Left forelimb (tissue), 1 donor: ENCODE data around the gene CCDC178.
"Not testable (repeated sequence)": the region's sequence is repeated elsewhere in the genome, so short reads cannot be mapped to it uniquely, and the experiment has no call there.

Experiments
- DNase-seq: peaks from one replicate; pipeline ENCODE4 v3.0.0-alpha.2; 2018; ENCODE audit warnings: low spot score

The CCDC178 gene

DNA sequence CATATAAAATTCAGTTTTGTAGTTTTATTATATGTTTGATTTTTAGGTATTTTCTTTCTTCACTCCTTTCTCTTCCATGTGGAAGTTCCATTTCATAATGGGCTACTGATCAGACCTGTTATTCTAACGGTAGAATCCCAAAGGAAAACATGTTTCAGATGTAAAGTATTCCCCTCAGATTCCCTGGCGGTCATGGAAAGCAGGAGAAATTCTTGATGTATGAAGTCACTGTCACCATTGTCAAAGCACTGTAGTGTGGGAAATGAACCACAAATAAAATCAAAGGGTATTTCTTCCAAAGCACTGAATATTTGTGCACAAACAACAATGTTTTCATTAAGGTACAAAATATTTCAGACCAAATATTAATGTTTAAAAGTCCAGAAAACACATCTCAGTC, 430.4 kb downstream of the CCDC178 start:
- no peak for DNase-seq

DNA sequence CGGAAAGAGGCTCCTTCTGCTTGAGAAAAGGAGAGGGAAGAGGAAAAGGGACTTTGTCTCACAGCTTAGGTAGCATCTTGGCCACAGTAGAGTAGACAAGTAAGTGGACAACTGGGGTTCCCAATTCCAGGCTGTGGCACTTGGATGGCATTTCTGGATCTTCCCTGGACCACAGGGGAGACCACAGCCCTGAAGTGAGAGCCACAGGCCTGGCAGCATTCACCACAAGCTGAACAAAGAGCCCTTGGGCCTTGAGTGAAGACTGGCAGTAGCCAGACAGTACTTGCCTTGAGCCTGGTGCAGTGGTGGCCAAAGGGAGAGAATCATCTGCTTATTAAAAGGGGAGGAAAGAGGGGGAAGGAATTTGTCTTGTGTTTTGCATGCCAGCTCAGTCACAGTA, 441.6 kb downstream of the CCDC178 start:
- no peak for DNase-seq

DNA sequence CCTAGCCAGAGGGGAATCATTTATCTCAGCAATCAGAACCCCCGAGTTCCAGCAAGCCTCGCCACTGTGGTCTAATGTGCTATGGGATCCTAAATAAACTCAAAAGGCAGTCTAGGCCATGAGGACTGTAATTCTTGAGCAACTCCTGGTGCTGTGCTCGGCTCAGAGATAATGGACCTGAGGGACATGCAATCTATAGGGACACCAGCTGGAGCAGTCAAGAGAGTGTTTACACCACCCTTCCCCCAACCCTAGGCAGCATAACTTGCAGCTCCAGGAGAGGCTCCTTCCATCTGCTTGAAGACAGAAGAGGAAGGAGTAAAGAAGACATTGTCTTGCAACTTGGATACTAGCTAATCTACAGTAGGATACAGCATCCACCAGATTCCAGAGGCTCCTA, 442.2 kb downstream of the CCDC178 start:
- no peak for DNase-seq

DNA sequence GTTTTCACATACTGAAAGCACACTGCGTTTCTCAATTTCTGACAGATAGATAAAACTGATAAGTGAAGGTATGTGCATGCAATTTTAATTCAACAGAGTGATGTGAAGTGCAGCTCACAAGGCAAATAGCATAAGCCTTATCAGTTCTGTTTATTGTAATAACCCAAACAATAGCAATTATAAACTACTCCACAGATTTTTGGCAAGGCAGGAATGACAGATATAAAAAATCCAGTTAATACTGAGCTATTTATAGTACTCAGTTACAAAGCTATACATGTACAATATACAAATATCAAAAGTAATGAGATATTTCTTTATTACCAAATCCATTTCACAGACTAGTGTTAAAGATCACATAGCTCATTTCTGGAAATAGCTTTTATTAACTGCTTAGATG, 456.8 kb downstream of the CCDC178 start:
- no peak for DNase-seq

DNA sequence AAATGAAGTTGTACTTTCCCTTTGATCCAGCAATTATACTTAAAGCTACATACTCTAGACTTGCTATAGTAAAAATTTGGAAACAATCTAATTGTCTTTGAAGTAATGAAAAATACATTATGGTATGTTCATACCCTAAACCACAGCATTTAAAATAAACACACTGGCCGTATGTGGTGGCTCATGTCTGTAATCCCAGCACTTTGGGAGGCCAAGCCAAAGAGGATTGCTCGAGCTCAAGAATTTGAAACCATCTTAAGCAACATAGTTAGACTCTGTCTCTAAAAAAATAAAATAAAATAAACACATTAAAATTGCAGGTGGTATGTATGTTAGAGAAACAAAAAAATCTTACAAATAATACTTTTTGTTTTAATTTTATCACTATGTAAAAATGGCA, 459.6 kb downstream of the CCDC178 start:
- no peak for DNase-seq

DNA sequence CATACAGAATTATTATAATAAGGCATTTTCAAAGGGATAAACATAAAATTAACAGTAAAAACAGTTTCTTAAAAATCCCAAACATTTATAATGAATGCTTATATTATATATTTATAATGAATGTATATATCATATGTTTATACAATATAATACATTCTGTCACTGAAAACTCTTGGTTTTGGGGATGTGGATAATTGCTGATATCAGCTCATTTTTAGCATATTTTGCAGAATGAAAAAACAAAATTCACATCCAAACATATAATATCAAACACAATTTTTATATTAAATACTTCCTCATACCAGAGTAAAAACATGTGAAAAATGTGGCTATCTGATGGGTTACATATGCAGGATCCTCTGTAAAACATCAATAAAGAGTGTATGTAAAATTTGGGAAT, 465.0 kb downstream of the CCDC178 start:
- DNase-seq: no peak

DNA sequence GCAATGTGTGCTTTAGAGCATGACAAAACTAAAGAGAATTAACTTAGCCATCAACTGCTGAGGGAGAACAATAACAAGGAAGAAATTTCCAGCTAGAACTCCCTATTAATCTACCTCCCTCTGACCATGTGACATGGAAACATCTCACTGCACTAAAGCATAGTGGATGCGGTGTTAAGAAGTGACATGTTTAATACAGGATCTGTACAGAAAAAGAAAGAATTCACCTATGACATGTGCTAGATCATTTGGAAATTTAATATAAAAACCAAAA, 465.4 kb downstream of the CCDC178 start:
- DNase-seq: no peak

DNA sequence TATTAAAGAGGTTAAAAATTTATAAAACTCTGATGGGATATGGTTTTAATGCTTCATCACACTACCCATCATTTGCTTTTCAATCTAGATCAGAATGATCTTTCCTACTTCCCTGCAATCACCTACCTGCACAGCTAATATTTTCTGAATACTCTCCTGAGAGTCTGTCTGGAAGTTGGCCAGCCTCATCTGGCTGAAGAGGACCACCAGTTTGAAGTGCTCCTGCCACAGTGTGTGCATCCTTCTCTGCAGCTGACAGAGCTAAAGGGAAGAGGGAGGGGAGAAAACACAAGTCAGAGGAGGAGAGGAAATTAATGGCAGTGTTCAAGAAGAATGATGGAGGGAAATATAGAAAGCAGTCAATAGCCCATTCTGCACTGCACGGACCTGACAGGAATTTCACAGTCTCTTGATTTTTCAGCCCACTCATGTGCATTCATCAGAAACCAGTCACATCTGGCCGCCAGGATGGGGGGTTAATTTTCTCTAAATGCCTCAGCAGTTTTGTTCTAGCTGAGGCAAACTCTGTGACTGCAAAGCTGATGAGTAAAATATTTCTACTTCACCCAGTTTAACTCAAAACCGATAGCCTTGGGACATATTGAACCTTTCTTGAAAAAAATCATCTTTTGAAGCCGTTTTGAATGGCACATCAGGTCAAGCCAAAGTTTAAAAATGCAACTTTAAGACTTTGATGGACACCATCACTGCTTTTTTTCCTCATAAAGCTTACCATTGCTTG, 465.9 kb downstream of the CCDC178 start:
- no peak for DNase-seq

DNA sequence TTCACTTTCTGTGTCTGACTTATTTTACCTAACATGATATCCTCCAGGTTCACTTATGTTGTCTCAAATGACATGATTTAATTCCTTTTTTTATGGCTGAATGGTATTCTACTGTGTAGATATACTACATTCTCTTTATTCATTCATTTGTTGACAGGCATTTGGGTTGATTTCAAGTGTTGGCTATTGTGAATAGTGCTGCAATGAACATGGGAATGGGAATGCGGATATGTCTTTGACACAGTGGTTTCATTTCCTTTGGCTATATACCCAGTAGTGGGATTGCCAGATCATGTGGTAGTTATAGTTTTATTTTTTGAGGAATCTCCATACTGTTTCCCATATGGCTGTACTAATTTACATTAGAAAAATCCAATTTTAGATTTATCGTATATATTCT, 472.3 kb downstream of the CCDC178 start:
- DNase-seq: no peak

DNA sequence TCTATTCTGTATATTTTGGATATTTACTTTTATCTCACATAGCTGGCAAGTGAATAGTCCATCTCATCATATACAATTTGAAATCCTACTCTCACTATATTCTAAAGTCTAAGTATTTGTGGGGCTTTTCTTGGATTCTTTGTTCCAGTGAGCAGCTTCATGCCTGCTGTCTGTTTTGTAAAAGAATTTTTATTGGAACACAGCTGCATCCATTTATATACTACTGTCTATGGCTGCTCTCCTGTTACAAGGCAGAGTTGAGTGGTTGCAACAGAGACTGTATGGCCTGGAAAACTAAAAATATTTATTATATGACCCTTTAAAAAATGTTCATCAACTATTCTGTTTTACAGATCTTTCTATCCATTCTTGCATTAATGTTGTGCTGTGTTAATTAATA, 474.4 kb downstream of the CCDC178 start:
- DNase-seq: no peak

DNA sequence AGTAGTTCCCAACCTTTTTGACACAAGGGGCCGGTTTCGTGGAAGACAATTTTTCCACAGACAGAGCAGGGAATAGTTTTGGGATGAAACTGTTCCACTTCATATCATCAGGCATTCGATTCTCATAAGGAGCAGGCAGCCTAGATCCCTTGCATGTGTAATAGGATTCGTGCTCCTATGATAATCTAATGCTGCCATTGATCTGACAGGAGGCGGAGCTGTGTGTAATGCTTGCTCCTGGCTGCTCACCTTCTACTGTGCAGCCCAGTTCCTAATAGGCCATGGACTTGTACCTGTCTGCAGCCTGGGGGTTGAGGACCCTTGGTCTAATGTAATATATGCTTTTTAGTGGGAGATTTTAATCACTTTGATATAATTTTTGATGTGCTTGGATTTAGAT, 479.0 kb downstream of the CCDC178 start:
- no peak for DNase-seq

DNA sequence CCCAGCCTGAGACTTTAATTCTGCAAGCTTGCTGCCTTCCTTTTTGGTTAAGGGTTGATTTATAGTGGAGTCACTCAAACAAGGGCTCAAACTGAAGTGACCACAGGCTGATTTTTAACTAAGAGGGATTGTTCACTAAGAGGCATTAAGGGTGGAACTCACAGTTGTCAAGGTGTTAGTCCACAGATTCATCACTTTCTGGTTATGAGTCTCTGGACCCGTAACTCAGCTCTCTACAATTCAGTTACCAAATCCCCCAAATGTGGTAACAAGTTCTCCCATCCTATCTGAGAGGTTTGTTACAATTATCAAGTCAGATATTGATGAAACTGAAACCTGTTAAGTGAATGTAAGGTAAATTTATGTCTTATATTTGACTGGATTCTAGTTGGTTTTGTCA, 481.8 kb downstream of the CCDC178 start:
- DNase-seq: no peak

DNA sequence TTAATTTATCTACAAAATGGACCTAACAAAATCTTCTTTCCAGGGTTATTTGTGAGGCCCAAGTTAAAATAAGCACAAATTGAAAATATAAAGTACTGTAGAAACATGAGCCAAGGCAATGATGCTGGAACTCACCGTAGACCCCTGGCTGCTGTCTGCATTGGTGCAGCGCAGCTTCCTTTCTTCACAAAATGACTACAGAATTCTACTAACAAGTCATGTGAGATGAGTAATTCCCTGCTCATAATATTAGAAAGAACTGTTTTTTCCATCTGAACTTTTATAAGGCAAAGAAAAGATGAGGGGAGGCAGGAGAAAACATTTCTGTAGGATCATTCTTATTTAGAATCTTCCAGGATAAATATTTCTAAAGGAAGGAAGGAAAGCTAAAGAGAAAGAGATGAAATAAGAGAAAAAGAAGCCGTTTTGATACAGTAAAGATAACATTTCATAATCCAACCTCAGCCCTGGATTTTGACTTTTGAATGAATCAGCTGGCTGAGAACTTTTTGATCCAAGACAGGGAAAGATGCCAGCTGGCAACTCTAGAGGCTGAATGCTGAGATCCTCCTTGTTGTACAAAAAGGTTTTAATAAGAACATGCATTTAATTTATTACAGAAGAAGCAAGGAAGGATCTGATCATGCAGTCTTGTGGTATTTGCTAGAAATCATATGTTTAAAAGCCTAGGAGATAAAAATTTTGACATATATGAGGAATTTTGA, 483.8 kb downstream of the CCDC178 start:
- no peak for DNase-seq

DNA sequence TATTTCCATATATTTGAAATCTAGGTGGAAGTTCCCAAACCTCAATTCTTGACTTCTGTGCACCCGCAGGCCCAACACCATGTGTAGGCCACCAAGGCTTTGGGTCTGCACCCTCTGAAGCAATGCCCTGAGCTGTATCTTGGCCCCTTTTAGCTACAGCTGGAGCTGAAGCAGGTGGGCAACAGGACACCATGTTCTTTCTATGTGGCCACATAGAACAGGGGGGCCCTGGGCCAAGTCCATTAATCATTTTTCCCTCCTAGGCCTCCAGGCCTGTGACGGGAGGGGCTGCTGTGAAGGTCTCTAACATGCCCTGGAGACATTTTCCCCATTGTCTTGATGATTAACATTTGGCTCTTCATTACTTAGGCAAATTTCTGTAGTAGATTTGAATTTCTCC, 488.2 kb downstream of the CCDC178 start:
- not testable (repeated sequence) for DNase-seq

DNA sequence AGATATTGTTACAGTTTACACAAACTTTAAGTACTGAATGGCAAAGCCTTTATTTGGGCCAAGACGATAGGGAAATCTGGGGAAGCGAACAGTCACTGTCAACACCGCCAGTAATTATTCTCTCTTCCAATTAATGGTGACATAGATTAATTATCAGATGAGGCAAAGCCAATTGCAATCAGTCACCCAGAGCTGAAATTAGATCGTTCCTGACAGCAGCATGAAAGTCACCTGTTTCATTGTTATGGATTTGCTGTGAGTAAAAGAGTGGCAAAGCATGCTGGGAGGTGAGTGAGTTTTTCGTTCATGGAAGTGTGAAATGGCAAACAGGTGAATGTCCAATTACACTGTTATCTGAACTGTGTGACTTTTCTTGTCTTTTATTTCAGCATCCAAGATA, 502.9 kb downstream of the CCDC178 start:
- no peak for DNase-seq

DNA sequence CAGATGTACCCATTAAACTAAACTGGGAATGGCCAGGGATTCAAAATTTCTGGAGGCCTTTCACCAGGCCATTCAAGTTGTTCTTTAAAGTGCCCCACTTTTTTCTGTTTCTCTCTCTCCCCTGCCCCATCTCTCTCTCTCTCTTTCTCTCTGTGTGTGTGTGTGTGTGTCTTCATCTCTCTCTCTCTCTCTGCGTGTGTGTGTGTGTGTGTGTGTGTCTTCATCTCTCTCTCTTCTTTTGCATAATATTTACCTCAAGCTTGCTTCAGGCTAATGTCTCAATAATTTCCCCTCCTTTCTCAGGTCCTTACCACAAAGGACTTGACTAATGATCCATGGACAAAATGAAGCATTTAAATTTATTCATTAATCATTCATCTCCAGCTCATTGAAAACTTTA, 503.5 kb downstream of the CCDC178 start:
- DNase-seq: no peak

DNA sequence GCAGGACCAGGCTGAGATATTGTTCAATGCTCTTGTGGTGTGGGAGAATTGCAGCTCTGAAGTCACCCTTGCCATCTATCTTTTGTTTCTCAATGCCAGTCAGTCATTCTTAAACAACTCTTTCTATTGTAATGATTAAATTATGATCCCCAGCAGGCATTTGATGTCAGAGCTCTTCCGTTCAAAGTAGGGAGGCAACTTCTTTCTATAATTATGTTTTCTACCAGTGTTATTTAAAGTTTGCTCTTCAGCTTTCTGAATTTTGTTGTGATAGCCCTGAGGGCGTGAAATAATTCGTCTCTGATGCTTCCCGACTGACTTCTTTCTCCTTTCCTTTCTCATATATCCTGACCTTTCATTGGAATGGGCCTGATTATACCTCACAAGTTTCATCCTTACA, 506.3 kb downstream of the CCDC178 start:
- DNase-seq: no peak

DNA sequence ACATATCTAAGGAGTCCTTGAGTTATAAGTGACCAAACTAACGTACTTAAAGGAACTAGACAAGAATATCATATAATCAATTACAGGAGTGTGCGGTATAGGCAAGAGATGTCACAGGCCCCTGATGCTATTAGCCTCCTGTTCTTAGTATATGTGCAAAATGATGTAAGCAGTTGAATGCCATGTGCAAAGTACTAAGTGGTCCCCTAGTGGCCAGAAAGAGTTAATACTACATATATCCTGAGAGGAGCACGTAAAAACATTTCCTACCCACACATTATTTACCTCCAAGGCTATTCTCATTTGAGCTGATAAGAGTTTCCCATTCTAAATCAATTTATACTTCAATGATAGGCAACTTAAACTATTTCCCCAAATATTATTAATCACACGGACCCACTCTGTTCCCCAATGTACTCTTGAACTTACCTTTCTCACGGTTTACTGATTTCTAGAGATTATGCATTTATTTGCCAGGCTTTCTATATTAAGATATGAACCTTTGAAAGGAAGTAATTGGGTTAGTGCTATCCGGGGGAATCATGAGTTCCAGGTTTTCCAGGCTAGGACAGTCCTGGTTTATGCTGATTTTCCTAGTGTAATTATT, 509.7 kb downstream of the CCDC178 start:
- DNase-seq: no peak

DNA sequence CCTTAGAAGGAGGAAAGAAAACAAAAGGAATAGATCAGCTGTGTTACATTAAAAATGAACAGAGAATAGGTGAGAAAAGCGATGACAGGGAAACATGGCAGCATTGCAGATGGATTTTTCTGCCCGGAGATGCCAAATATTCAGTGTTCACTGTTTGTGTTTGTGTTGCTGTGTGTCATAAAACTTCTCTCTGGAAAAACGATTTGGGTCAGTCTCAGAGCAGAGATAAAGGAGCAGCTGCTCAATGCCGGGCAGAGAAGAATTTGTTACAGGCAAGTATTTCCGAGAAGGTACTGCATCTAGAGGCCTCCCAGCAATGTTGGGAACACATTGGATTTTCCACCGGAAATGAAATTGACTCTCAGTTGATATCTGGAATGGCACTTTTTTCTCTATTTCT, 511.3 kb downstream of the CCDC178 start:
- no peak for DNase-seq

DNA sequence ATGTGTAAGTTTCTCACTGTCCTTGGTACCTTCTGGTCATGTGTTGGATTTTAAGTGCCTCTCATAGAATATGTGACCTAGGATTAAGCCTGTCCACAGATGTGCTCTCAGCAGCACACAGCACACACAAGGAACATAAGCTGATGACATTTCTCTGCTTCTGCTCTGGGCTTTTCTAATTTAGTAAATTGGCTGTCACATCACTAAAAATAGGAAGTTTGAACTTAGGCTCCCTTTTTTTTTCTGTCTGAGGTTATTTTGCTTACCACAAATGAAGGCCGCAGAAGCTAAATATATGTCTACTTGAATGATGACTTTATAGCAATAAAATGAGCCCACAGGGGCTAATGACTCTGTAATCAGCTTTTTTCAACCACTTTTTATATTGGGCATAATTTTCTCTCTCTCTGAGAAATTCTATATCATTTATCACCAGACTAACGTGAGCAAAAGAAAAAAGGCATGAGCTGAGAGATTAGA, 517.5 kb downstream of the CCDC178 start:
- DNase-seq: no peak

DNA sequence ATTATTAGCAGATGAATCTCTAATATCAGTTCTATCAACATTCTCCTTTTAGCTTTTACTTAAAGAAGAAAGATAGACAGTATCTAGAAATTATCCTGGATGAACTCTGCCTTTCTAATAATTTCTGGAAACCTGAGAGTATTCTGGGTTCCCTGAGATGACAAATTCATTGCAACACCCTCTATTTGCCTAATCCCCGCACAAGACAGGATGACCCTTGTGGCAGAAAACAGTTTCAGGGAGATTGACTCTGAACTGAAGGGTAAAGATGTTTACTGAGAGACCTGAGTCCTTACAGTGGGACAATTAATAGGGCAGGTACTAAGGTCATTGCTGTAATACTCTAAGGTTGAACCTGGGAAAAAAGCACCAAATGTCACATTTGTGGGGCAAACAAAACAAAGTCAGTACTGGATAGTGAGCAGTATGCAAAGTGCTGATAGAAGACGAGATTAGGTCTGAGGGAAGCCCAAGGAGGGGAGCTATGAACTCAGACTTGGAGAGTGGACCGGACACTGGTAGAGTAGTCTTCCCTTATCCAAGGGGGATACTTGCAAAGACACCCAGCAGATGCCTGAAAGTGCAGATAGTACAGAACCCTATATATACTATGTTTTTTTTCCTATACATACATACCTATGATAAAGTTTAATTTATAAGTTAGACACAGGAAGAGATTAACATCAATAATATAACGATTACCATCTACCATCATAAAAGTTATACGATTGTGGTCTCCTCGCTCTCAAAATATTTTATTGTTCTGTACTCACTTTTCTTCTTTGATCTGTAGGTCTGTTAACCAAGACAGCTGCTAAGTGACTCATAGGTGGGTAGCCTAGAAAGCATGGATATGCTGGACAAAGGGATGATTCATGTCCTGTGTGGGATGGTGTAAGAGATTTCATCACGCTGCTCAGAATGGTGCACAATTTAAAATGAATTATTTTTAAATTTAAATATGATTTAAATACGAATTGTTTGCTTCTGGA, 519.4 kb downstream of the CCDC178 start:
- DNase-seq: no peak

DNA sequence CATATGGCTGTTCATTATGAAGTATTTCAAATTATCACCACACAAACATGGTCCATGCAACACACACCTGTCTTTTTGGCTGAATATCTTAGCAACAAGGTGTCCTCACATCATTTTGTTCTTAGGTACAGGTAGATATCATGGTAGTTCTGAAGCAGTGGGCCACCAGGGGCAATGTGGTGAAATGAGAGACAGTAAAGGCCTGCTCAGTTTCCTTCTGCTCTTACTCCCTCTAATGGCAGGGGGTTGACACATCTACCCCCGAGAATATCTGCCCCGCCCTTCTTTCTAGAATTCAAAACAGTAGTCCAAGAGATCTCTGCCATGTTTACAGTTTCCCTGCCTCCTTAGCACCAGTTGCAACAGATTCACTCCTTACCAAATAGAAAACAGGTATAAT, 520.7 kb downstream of the CCDC178 start:
- DNase-seq: no peak
